K562 (cell line): Measurements from ENCODE around the gene CELA3A. TPM values are rescaled to one million over a fixed set of nuclear protein-coding genes. Genes with fewer than 3 reads are reported as not detected.

Experiments
- FOXK2 ChIP-seq, 2 experiments: fragments of 450-650 bp; IDR thresholded peaks in 1 of 2; conservative IDR thresholded peaks in 1 of 2; 2 replicates each; pipeline ENCODE4 v1.6.1; 2016; ENCODE audit warnings: low read depth in 2 of 2, mild to moderate bottlenecking in 1 of 2
- MIER1 ChIP-seq: fragments of 450-650 bp; IDR thresholded peaks from 2 replicates; pipeline ENCODE4 v1.6.1; 2016; ENCODE audit warnings: antibody characterized with exemption, mild to moderate bottlenecking, low read depth
- NR3C1 ChIP-seq: sonication (generic); formaldehyde crosslinking; IDR thresholded peaks from 2 replicates; pipeline ENCODE4 v1.8.1; 2022; ENCODE audit warnings: missing genetic modification reagents
- POLR2AphosphoS2 ChIP-seq: IDR thresholded peaks from 2 replicates; pipeline ENCODE4 v1.6.1; 2012; ENCODE audit warnings: low read length, improper control_type of control experiment
- POLR3G ChIP-seq: IDR thresholded peaks from 2 replicates; pipeline ENCODE4 v1.6.1; 2011; ENCODE audit not compliant: insufficient read length, insufficient replicate concordance; ENCODE audit errors: extremely low read depth
- REST ChIP-seq, 2 experiments: fragments of 450-650 bp; formaldehyde crosslinking in 1 of 2; IDR thresholded peaks; 2 replicates each; pipeline versions ENCODE4 v1.4.0 to v1.6.1; 2014 to 2020; ENCODE audit warnings: mild to moderate bottlenecking in 2 of 2, borderline replicate concordance in 1 of 2, low read depth in 1 of 2
- ZBTB12 ChIP-seq: fragments of 250-450 bp; sonication (Bioruptor Pico); IDR thresholded peaks from 2 replicates; pipeline ENCODE4 v1.4.0; 2020
- ZFP30 ChIP-seq: fragments of 250-450 bp; sonication (Bioruptor Pico); IDR thresholded peaks from 2 replicates; pipeline ENCODE4 v1.8.0; 2022; ENCODE audit warnings: moderate library complexity, mild to moderate bottlenecking, inconsistent platforms, borderline replicate concordance
- polyA plus RNA-seq, 8 experiments: library from polyadenylated mRNA; depleted of rRNA in 4 of 8; stranded (reverse) in 5 of 8; unstranded in 3 of 8; fragments of >200 nt; fragmentation: Nextera tagmentation in 2 of 8; fragmentation: Illumina TruSeq in 1 of 8; extraction: Ambion mirVana in 2 of 8; extraction: Trizol in 1 of 8; gene quantifications; 2 replicates each; pipeline versions ENCODE4 v1.2.1 to v1.2.3, GENCODE V29; 2011 to 2014; ENCODE audit warnings: inconsistent platforms in 1 of 8, missing spikeins in 1 of 8
- total RNA-seq, 7 experiments: library from RNA; depleted of rRNA in 6 of 7; stranded (reverse); fragments of >200 nt in 6 of 7; fragmentation: Illumina TruSeq in 2 of 7; extraction: Trizol in 2 of 7; gene quantifications; 2 replicates each; pipeline versions ENCODE4 v1.2.1 to v1.2.3, GENCODE V29; 2011 to 2021; ENCODE audit warnings: low replicate concordance in 1 of 7
- TF ChIP-seq, protein P1 (sequence below): sonication (generic); formaldehyde crosslinking; IDR thresholded peaks from 2 replicates; pipeline ENCODE4 v1.8.0; 2022; ENCODE audit warnings: missing genetic modification reagents, mild to moderate bottlenecking, borderline replicate concordance
- TF ChIP-seq, protein P2 (sequence below): fragments of 450-650 bp; IDR thresholded peaks from 2 replicates; pipeline ENCODE4 v1.6.1; 2017; ENCODE audit warnings: antibody characterized with exemption, mild to moderate bottlenecking

Gene CELA3A
- total and polyA plus RNA-seq, 9 of the 15 experiments (the other 6 are each of a cell fraction or from before 2014, with no cell fraction given), result 5.4 TPM; not detected in 8

- TF ChIP-seq, protein P1, sequence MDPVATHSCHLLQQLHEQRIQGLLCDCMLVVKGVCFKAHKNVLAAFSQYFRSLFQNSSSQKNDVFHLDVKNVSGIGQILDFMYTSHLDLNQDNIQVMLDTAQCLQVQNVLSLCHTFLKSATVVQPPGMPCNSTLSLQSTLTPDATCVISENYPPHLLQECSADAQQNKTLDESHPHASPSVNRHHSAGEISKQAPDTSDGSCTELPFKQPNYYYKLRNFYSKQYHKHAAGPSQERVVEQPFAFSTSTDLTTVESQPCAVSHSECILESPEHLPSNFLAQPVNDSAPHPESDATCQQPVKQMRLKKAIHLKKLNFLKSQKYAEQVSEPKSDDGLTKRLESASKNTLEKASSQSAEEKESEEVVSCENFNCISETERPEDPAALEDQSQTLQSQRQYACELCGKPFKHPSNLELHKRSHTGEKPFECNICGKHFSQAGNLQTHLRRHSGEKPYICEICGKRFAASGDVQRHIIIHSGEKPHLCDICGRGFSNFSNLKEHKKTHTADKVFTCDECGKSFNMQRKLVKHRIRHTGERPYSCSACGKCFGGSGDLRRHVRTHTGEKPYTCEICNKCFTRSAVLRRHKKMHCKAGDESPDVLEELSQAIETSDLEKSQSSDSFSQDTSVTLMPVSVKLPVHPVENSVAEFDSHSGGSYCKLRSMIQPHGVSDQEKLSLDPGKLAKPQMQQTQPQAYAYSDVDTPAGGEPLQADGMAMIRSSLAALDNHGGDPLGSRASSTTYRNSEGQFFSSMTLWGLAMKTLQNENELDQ (CRISPR knock-in tag), result no peak
- TF ChIP-seq NR3C1 (CRISPR knock-in tag), result no peak
- TF ChIP-seq POLR3G, result no peak
- TF ChIP-seq POLR2AphosphoS2, result no peak
- TF ChIP-seq FOXK2 (conservative IDR thresholded peaks at IDR 0.05 in 1 of 2, IDR thresholded peaks at IDR 0.05 in 1 of 2; ENCODE audit: low read depth in 2 of 2), result 0 out of 4 replicates have a peak, but pooled peaks of 1 of the 2 experiments have one; percentile 12
- no peak for TF ChIP-seq ZFP30 (CRISPR knock-in tag)
- no peak for TF ChIP-seq ZBTB12 (CRISPR knock-in tag)
- TF ChIP-seq MIER1, result 0 out of 2 replicates have a peak, but pooled peaks have one; percentile 61
- TF ChIP-seq, protein P2, sequence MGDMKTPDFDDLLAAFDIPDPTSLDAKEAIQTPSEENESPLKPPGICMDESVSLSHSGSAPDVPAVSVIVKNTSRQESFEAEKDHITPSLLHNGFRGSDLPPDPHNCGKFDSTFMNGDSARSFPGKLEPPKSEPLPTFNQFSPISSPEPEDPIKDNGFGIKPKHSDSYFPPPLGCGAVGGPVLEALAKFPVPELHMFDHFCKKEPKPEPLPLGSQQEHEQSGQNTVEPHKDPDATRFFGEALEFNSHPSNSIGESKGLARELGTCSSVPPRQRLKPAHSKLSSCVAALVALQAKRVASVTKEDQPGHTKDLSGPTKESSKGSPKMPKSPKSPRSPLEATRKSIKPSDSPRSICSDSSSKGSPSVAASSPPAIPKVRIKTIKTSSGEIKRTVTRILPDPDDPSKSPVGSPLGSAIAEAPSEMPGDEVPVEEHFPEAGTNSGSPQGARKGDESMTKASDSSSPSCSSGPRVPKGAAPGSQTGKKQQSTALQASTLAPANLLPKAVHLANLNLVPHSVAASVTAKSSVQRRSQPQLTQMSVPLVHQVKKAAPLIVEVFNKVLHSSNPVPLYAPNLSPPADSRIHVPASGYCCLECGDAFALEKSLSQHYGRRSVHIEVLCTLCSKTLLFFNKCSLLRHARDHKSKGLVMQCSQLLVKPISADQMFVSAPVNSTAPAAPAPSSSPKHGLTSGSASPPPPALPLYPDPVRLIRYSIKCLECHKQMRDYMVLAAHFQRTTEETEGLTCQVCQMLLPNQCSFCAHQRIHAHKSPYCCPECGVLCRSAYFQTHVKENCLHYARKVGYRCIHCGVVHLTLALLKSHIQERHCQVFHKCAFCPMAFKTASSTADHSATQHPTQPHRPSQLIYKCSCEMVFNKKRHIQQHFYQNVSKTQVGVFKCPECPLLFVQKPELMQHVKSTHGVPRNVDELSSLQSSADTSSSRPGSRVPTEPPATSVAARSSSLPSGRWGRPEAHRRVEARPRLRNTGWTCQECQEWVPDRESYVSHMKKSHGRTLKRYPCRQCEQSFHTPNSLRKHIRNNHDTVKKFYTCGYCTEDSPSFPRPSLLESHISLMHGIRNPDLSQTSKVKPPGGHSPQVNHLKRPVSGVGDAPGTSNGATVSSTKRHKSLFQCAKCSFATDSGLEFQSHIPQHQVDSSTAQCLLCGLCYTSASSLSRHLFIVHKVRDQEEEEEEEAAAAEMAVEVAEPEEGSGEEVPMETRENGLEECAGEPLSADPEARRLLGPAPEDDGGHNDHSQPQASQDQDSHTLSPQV, result peak; percentile 28; the same call in 1 of the 2 replicates
- no peak for TF ChIP-seq REST (IDR thresholded peaks at IDR 0.05; ENCODE audit: borderline replicate concordance)
- TF ChIP-seq REST (CRISPR knock-in tag; IDR thresholded peaks at IDR 0.05; ENCODE audit: low read depth), result no peak
Measured at GRCh38 chr1:22051607-22052114, 50.2 kb downstream of the CELA3A start (continued).
